IgD-negative memory B cell (primary cell): ENCODE data around the gene LEO1. TPM values are rescaled to one million over a fixed set of nuclear protein-coding genes. Genes with fewer than 3 reads are reported as not detected.

Experiments
- H3K27ac Mint-ChIP-seq, 3 donors: one replicate each; pipeline ENCODE4 v1.8.0; 2020 to 2022; ENCODE audit warnings: mild to moderate bottlenecking in 3 of 3, mixed read lengths in 3 of 3, moderate library complexity in 1 of 3
- H3K27me3 Mint-ChIP-seq: one replicate; pipeline ENCODE4 v1.8.0; 2021; ENCODE audit warnings: mixed read lengths
- H3K36me3 Mint-ChIP-seq: one replicate; pipeline ENCODE4 v1.8.0; 2020; ENCODE audit warnings: mild to moderate bottlenecking, mixed read lengths
- H3K4me1 Mint-ChIP-seq, 3 donors: one replicate each; pipeline ENCODE4 v1.8.0; 2020 to 2022; ENCODE audit warnings: mixed read lengths in 3 of 3, mild to moderate bottlenecking in 1 of 3
- H3K4me3 Mint-ChIP-seq, 4 donors: one replicate each; pipeline ENCODE4 v1.8.0; 2020 to 2022; ENCODE audit warnings: mild to moderate bottlenecking in 4 of 4, mixed read lengths in 4 of 4, moderate library complexity in 3 of 4
- H3K9me3 Mint-ChIP-seq, 3 donors: one replicate each; pipeline ENCODE4 v1.8.0; 2020 to 2021; ENCODE audit warnings: mixed read lengths in 3 of 3, mild to moderate bottlenecking in 1 of 3
- polyA plus RNA-seq: library from polyadenylated mRNA; unstranded; fragments of 300-500 nt; fragmentation: Illumina TruSeq; gene quantifications from one replicate; pipeline ENCODE4 v1.2.3, GENCODE V29; 2021

Gene LEO1
- 13.4 TPM for polyA plus RNA-seq

DNA sequence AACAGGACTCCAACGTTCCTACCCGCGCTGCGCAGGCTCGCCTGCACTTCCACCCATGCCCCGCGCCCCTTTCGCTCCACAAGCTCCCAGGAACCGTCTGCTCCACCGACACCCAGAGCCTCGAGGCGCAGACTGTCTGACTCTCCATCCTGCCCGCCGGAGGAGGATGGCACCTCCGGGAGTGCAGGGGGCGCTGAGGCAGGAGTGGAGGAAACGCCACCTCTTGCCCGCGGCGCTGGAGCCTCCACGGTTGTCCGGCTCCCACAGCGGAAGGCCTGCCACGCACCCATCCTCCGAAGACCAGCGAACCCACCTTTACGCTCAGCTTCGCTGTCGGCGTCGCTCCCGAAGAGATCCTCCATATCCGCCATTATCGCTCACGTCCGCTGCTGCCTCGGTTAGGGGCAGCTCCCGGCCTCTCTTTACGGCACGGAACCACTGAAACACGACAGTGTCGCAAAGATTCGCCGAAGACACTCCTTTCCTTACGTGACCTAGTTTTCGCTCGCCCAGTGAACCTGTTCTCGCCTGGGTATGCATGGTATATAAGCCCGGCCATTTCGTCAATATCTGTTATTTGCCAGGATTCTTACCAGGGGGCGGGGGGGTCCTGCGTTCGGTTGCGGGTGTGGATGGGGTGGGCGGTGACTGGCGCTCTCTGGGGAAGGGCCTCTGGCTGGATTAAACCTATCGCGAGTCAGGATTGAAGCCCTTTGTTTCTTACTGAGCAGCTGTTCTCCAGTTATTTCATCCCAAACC, at the start of gene LEO1:
LEO1 (minus strand) TSS at position 404 of the 759 bp plus-strand sequence; CDS start at position 371, 33 bp downstream.
- H3K27ac Mint-ChIP-seq: peak within 1 kb of the TSS; percentile 85 to 99 (median 99)
- H3K27me3 Mint-ChIP-seq: peaks cover 2% of the 10 kb centered on the region
- peaks cover 10% of the 10 kb centered on the region for H3K36me3 Mint-ChIP-seq
- peak within 1 kb of the TSS; percentile 92 to 99 (median 98) for H3K4me3 Mint-ChIP-seq
- peaks cover 2 to 8% (median 7%) of the 10 kb centered on the region in 3 donors for H3K9me3 Mint-ChIP-seq
- peaks cover 13 to 22% (median 20%) of the 10 kb centered on the region in 3 donors for H3K4me1 Mint-ChIP-seq

- H3K4me1 Mint-ChIP-seq: peaks cover 26 to 37% (median 33%) of the 10 kb centered on the region in 3 donors
Measured at GRCh38 chr15:52021128-52021671, 49.6 kb upstream of the LEO1 start.

DNA sequence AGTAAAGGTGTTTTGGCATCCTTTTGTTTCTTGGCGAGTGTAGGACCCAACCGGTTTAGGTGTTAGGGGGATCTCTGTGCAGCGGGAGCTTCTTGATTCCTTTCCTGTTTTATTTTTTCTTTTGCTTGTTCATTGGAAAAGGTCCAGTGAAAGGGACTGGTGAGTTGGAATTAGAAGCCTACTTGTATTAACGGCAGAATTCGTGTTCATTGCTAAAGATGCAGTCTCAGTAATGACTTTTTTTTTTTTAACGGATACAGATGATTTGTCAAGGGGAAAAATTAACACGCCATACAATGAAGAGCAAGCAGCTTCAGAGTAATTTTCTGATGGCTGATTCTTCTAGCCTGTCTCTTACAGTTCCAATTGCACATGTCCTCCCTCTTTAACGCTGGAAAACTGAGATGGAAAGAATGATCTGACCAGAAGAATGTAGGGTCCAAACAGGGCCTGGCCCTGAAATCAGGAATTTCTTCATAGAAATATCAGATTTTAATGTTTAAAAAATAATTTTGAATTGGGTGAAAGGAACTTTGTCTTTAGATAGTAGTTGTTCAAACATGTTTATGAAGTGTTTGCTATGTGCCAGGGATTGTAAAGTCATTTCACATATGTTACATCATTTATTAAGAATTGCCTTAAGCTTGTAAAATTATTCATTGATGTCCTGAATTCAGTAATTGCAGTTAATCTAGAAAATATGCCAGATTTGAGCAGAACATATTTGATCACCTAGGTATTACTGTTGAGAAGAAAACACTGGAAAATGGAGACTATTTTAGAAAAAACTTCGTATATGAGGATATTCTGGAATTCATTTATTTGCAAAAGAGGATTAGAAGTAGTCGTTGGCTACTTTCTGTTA, 48.9 kb upstream of the LEO1 start:
- Mint-ChIP-seq H3K4me1 (peaks cover 26 to 31% (median 30%) of the 10 kb centered on the region in 3 donors), H3K4me3 (peak overlapping the region; percentile 96 to 99 (median 98)), H3K27me3 (no peaks in the 10 kb centered on the region), H3K36me3 (peaks cover 3% of the 10 kb centered on the region), H3K9me3 (no peaks in the 10 kb centered on the region), H3K27ac (peak overlapping the region; percentile 93 to 99 (median 98))

More at GRCh38 chr15:52021128-52021671, 49.6 kb upstream of the LEO1 start:
- Mint-ChIP-seq H3K27me3 (no peaks in the 10 kb centered on the region), H3K9me3 (no peaks in the 10 kb centered on the region), H3K27ac (peak overlapping the region in 2 of 3 donors; percentile 98 to 99), H3K4me3 (peak overlapping the region; percentile 44 to 99 (median 98)), H3K36me3 (peaks cover 3% of the 10 kb centered on the region)

- Mint-ChIP-seq H3K4me1 (peaks cover 26 to 31% (median 30%) of the 10 kb centered on the region in 3 donors), H3K4me3 (peak overlapping the region; percentile 96 to 99 (median 99)), H3K36me3 (peaks cover 3% of the 10 kb centered on the region), H3K27ac (peak overlapping the region; percentile 97 to 99 (median 98)), H3K9me3 (no peaks in the 10 kb centered on the region), H3K27me3 (no peaks in the 10 kb centered on the region)
Measured at GRCh38 chr15:52019394-52020220, 48.0 kb upstream of the LEO1 start.

GRCh38 chr15:52018693-52019393, 47.3 kb upstream of the LEO1 start, which contains the start of gene MAPK6:
Gene MAPK6, plus strand, starts transcription at chr15:52019219. Its CDS starts 27,242 bp downstream, at chr15:52046461.
- Mint-ChIP-seq H3K9me3 (no peaks in the 10 kb centered on the region), H3K4me1 (peaks cover 26 to 31% (median 28%) of the 10 kb centered on the region in 3 donors), H3K36me3 (peaks cover 3% of the 10 kb centered on the region), H3K27me3 (no peaks in the 10 kb centered on the region), H3K27ac (peak within 1 kb of the TSS; percentile 97 to 99 (median 98)), H3K4me3 (peak within 1 kb of the TSS; percentile 96 to 99 (median 99))

GRCh38 chr15:52018244-52018643, 46.7 kb upstream of the LEO1 start:
- H3K27ac Mint-ChIP-seq: peak overlapping the region; percentile 97 to 99 (median 98)
- peak overlapping the region; percentile 93 to 99 (median 97) for H3K4me3 Mint-ChIP-seq
- peaks cover 26 to 30% (median 26%) of the 10 kb centered on the region in 3 donors for H3K4me1 Mint-ChIP-seq
- no peaks in the 10 kb centered on the region for H3K27me3 Mint-ChIP-seq
- H3K9me3 Mint-ChIP-seq: no peaks in the 10 kb centered on the region
- peaks cover 3% of the 10 kb centered on the region for H3K36me3 Mint-ChIP-seq

DNA sequence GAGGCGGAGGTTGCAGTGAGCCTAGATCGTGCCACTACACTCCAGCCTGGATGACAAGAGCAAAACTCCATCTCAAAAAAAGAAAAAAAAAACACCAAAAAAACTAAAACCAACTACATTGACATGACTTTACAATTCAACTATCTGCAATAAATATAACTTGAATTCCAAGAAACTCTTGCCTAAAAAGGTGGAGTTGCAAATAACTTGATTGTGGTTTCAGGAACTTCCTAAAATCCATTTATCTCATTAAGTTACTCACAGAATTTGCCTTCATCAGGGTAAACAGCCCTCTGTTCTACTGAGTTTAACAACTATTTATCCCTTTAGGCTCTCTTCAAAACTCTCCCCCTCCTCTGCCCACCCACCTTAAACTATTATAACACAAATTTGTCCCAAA, 44.7 kb upstream of the LEO1 start:
- peak overlapping the region in 2 of 4 donors; percentile 37 to 45 for H3K4me3 Mint-ChIP-seq
- peak overlapping the region in 2 of 3 donors; percentile 47 to 87 for H3K27ac Mint-ChIP-seq
- no peaks in the 10 kb centered on the region for H3K9me3 Mint-ChIP-seq
- H3K4me1 Mint-ChIP-seq: peaks cover 16 to 22% (median 17%) of the 10 kb centered on the region in 3 donors
- peaks cover 3% of the 10 kb centered on the region for H3K36me3 Mint-ChIP-seq
- H3K27me3 Mint-ChIP-seq: no peaks in the 10 kb centered on the region

DNA sequence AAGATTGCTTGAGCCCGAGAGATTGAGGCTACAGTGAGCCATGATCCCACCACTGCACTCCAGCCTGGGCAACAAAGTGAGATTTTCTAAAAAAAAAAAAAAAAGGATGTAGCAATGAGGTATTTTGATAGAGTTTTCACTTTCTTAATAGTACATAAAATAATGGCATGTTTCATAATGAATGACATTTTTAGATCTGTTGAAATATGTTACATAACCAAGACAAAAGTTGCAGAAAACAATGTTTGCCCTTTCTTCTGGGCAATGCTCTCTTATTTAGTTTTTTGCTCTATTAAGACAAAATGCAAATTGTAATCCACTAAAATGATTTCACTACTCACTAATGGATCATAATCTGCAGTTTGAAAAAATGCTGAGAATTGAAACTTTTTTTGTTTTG, 43.0 kb upstream of the LEO1 start:
- peaks cover 1% of the 10 kb centered on the region for H3K36me3 Mint-ChIP-seq
- H3K27ac Mint-ChIP-seq: no peak overlapping the region
- H3K27me3 Mint-ChIP-seq: no peaks in the 10 kb centered on the region
- peaks cover 4 to 7% (median 6%) of the 10 kb centered on the region in 3 donors for H3K4me1 Mint-ChIP-seq
- no peaks in the 10 kb centered on the region for H3K9me3 Mint-ChIP-seq
- H3K4me3 Mint-ChIP-seq: no peak overlapping the region

GRCh38 chr15:52013151-52013791, 41.7 kb upstream of the LEO1 start:
- H3K27me3 Mint-ChIP-seq: no peaks in the 10 kb centered on the region
- no peaks in the 10 kb centered on the region for H3K36me3 Mint-ChIP-seq
- peaks cover 10 to 14% (median 11%) of the 10 kb centered on the region in 3 donors for H3K4me1 Mint-ChIP-seq
- H3K9me3 Mint-ChIP-seq: no peaks in the 10 kb centered on the region
- no peak overlapping the region for H3K4me3 Mint-ChIP-seq
- no peak overlapping the region for H3K27ac Mint-ChIP-seq

DNA sequence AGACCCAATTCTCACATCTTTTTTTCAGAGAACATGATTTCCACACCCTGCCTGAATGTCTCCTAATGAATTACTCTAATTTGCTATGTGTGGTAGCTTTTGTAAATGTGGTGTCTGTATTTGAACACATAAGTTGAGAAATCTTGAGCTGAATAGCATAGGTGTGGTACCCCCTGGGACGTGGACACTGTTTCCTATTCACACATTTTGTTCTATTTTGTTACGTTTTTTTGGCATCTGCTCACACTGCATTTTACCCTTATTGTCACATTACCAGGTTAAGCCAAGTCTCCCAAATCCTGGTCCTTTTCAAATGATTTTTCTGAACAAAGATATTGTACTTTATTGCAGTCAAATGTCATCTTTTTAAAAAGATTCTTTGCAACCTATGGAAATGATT, 40.6 kb upstream of the LEO1 start:
- Mint-ChIP-seq H3K4me1 (peaks cover 15 to 20% (median 16%) of the 10 kb centered on the region in 3 donors), H3K27ac (no peak overlapping the region), H3K9me3 (no peaks in the 10 kb centered on the region), H3K27me3 (no peaks in the 10 kb centered on the region), H3K36me3 (no peaks in the 10 kb centered on the region), H3K4me3 (no peak overlapping the region)

DNA sequence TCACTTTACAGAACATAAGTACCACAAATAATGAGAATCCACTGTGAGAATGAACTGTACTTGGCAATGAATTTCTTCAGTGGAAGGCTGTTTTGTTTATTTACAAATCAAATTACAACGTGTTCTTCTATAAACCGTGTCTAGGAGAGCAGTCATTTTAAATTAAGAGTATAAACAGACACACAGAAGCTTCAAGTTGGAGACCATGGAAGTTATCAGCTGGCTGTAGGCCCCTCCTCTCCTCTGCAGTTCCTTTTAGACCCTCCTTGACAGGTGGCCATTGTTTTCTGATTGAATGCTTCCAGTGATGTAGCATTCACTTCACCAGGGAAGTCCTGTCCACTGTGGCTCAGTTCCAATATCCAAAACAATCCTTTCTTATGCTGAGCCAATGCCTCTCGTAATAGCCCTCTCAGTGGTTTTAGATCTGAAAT, 40.1 kb upstream of the LEO1 start:
- H3K9me3 Mint-ChIP-seq: no peaks in the 10 kb centered on the region
- H3K4me1 Mint-ChIP-seq: peaks cover 20 to 22% (median 21%) of the 10 kb centered on the region in 3 donors
- no peaks in the 10 kb centered on the region for H3K36me3 Mint-ChIP-seq
- no peak overlapping the region for H3K4me3 Mint-ChIP-seq
- H3K27me3 Mint-ChIP-seq: no peaks in the 10 kb centered on the region
- H3K27ac Mint-ChIP-seq: no peak overlapping the region

DNA sequence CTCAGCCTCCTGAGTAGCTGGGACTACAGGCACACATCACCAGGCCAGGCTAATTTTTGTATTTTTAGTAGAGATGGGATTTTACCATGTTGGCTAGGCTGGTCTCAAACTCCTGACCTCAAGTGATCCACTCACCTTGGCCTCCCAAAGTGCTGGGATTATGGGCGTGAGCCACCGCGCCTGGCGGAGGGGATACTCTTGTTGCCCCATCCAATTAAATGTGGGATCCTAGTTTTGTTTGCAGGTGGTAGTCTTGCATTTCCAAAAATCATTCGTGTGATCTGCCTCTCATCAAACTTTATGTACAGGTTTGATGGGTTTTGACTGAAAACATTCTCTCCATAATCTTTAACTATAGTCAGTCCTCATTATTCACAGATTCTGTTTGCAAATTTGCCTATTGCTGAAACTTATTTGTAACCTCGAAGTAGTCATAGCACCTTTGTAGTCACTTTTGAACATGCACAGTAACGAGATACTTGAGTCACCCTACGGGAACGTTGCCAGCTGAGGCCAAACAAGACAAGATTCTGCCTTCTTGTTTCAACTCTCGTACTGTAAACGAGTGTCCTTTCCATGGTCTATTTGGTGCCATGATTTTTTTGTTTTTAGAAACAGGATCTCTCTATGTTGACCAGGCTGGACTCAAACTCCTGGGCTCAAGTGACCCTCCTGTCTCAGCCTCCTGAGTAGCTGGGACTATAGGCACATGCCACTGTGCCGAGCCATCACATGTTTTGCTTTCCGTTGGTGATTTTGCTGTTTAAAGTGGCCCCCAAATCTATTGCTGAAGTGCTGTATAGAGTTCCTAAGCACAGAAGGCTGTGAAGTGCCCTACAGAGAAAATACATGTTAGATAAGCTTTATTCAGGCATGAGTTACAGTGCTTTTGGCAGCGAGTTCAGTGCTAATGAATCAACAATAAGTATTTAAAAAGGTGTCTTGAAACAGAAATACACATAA, 39.3 kb upstream of the LEO1 start:
- H3K4me1 Mint-ChIP-seq: peaks cover 28 to 29% (median 28%) of the 10 kb centered on the region in 3 donors
- H3K36me3 Mint-ChIP-seq: no peaks in the 10 kb centered on the region
- no peak overlapping the region for H3K4me3 Mint-ChIP-seq
- peak overlapping the region in 1 of 3 donors; percentile 16 for H3K27ac Mint-ChIP-seq
- no peaks in the 10 kb centered on the region for H3K9me3 Mint-ChIP-seq
- no peaks in the 10 kb centered on the region for H3K27me3 Mint-ChIP-seq
